WTC11 (cell line): ENCODE data around the gene ACAD9. TPM values are rescaled to one million over a fixed set of nuclear protein-coding genes. Genes with fewer than 3 reads are reported as not detected.

Source experiments
- ATAC-seq: fragments of 200-7000 bp; cut with Tn5 transposase; 2 replicates; pipeline ENCODE4 v1.10.0; 2021; ENCODE audit warnings: mild to moderate bottlenecking, moderate library complexity
- CTCF ChIA-PET: fragments of 300-600 bp; sonication (Branson Sonifier 250); formaldehyde crosslinking; loops from one replicate; lab custom pipeline; 2021; ENCODE audit warnings: antibody characterized with exemption; lab: Charles Lee
- POLR2A ChIA-PET: fragments of 350-600 bp; sonication (Branson Sonifier 250); formaldehyde crosslinking; loops from one replicate; lab custom pipeline; 2021; ENCODE audit warnings: antibody characterized with exemption; lab: Charles Lee
- DNase-seq: peaks from one replicate; pipeline ENCODE4 v3.0.0; 2021; ENCODE audit warnings: low spot score
- H3K27ac Mint-ChIP-seq: 2 replicates; pipeline ENCODE4 v1.8.0; 2021; ENCODE audit warnings: mixed read lengths
- H3K27me3 Mint-ChIP-seq: 2 replicates; pipeline ENCODE4 v1.8.0; 2021; ENCODE audit warnings: low read depth, mild to moderate bottlenecking, moderate library complexity, mixed read lengths
- H3K36me3 Mint-ChIP-seq: 2 replicates; pipeline ENCODE4 v1.8.0; 2021; ENCODE audit warnings: mixed read lengths
- H3K4me1 Mint-ChIP-seq: 2 replicates; pipeline ENCODE4 v1.8.0; 2022; ENCODE audit warnings: mixed read lengths
- H3K4me3 Mint-ChIP-seq: 2 replicates; pipeline ENCODE4 v1.8.0; 2021; ENCODE audit warnings: mild to moderate bottlenecking, moderate library complexity, mixed read lengths
- H3K9me3 Mint-ChIP-seq: 2 replicates; pipeline ENCODE4 v1.8.0; 2021; ENCODE audit warnings: mixed read lengths
- ATF1 ChIP-seq: sonication (generic); formaldehyde crosslinking; IDR thresholded peaks from 2 replicates; pipeline ENCODE4 v1.8.1; 2023; ENCODE audit warnings: mild to moderate bottlenecking, moderate library complexity, missing genetic modification reagents
- ETV6 ChIP-seq: sonication (generic); formaldehyde crosslinking; IDR thresholded peaks from 2 replicates; pipeline ENCODE4 v1.8.1; 2022; ENCODE audit warnings: mild to moderate bottlenecking, missing genetic modification reagents
- GABPB1 ChIP-seq: sonication (generic); formaldehyde crosslinking; IDR thresholded peaks from 2 replicates; pipeline ENCODE4 v1.8.1; 2023; ENCODE audit warnings: mild to moderate bottlenecking, missing genetic modification reagents
- JAZF1 ChIP-seq: fragments of 250-450 bp; sonication (Bioruptor Pico); IDR thresholded peaks from 2 replicates; pipeline ENCODE4 v1.9.0; 2021; ENCODE audit warnings: moderate library complexity, mild to moderate bottlenecking, inconsistent platforms
- NFYB ChIP-seq: sonication (generic); formaldehyde crosslinking; conservative IDR thresholded peaks from 2 replicates; pipeline ENCODE4 v1.8.0; 2022; ENCODE audit warnings: low read depth, missing genetic modification reagents
- NR1H2 ChIP-seq: sonication (generic); formaldehyde crosslinking; IDR thresholded peaks from 2 replicates; pipeline ENCODE4 v1.9.0; 2021; ENCODE audit warnings: mild to moderate bottlenecking, moderate library complexity, missing genetic modification reagents
- NR3C1 ChIP-seq: sonication (generic); formaldehyde crosslinking; conservative IDR thresholded peaks from 2 replicates; pipeline ENCODE4 v1.8.1; 2023; ENCODE audit warnings: low read depth, mild to moderate bottlenecking, missing genetic modification reagents
- SOX15 ChIP-seq: fragments of 250-450 bp; sonication (Bioruptor Pico); IDR thresholded peaks from 2 replicates; pipeline ENCODE4 v1.9.0; 2021; ENCODE audit warnings: mild to moderate bottlenecking
- ZNF219 ChIP-seq: sonication (generic); formaldehyde crosslinking; IDR thresholded peaks from 2 replicates; pipeline ENCODE4 v1.8.0; 2023; ENCODE audit warnings: missing genetic modification reagents, mild to moderate bottlenecking, borderline replicate concordance
- ZNF416 ChIP-seq: fragments of 250-450 bp; sonication (Bioruptor Pico); IDR thresholded peaks from 2 replicates; pipeline ENCODE4 v1.9.0; 2021; ENCODE audit warnings: mild to moderate bottlenecking, inconsistent platforms
- total RNA-seq: library from RNA; stranded (reverse); gene quantifications from 3 replicates; pipeline ENCODE4 v1.2.3, GENCODE V29; 2021
- TF ChIP-seq, protein P1 (sequence below): fragments of 250-450 bp; sonication (Bioruptor Pico); IDR thresholded peaks from 2 replicates; pipeline ENCODE4 v1.9.0; 2021; ENCODE audit warnings: mild to moderate bottlenecking
- TF ChIP-seq, protein P2 (sequence below): sonication (generic); formaldehyde crosslinking; conservative IDR thresholded peaks from 2 replicates; pipeline ENCODE4 v1.8.1; 2022; ENCODE audit warnings: mild to moderate bottlenecking, missing genetic modification reagents
- TF ChIP-seq, protein P3 (sequence below): fragments of 250-450 bp; sonication (Bioruptor Pico); IDR thresholded peaks from 2 replicates; pipeline ENCODE4 v1.9.0; 2021; ENCODE audit warnings: mild to moderate bottlenecking, borderline replicate concordance
- TF ChIP-seq, protein P4 (sequence below): sonication (generic); formaldehyde crosslinking; conservative IDR thresholded peaks from 2 replicates; pipeline ENCODE4 v1.8.1; 2023; ENCODE audit warnings: mild to moderate bottlenecking, low read depth, missing genetic modification reagents, moderate library complexity
- TF ChIP-seq, protein P5 (sequence below): sonication (generic); formaldehyde crosslinking; IDR thresholded peaks from 2 replicates; pipeline ENCODE4 v1.8.1; 2023; ENCODE audit warnings: mild to moderate bottlenecking, missing genetic modification reagents
- TF ChIP-seq, protein P6 (sequence below): sonication (generic); formaldehyde crosslinking; IDR thresholded peaks from 2 replicates; pipeline ENCODE4 v1.8.0; 2022; ENCODE audit warnings: mild to moderate bottlenecking, missing genetic modification reagents
- TF ChIP-seq, protein P7 (sequence below): sonication (generic); formaldehyde crosslinking; IDR thresholded peaks from 2 replicates; pipeline ENCODE4 v1.8.1; 2023; ENCODE audit warnings: mild to moderate bottlenecking, moderate library complexity, missing genetic modification reagents
- TF ChIP-seq, protein P8 (sequence below): sonication (generic); formaldehyde crosslinking; IDR thresholded peaks from 2 replicates; pipeline ENCODE4 v1.8.1; 2023; ENCODE audit warnings: mild to moderate bottlenecking, missing genetic modification reagents

Gene ACAD9
- total RNA-seq, 1 experiment from 2014 or later: 31.2 TPM

DNA sequence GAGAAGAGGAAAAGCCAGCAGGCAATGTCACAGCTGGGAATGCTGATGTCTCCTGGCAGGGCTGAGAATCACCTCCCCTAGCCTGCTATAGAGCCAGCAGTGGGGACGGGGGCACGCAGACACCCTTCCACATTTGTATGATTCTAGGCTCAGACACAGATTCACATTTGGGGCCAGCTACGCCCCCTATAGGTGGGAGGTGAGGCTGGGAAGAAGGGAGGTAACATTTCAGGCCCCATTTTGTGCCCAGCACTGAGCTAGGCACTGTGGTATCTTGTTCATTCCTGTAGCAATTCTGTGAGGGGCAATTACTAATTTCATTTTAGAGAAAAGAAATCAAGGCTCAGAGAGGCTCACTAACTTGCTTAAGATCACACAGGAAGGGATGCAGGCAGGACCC lies 15.9 kb upstream of the ACAD9 start (continued):
- TF ChIP-seq, protein P1, sequence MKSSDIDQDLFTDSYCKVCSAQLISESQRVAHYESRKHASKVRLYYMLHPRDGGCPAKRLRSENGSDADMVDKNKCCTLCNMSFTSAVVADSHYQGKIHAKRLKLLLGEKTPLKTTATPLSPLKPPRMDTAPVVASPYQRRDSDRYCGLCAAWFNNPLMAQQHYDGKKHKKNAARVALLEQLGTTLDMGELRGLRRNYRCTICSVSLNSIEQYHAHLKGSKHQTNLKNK (CRISPR knock-in tag): no peak
- TF ChIP-seq SOX15 (CRISPR knock-in tag): no peak

DNA sequence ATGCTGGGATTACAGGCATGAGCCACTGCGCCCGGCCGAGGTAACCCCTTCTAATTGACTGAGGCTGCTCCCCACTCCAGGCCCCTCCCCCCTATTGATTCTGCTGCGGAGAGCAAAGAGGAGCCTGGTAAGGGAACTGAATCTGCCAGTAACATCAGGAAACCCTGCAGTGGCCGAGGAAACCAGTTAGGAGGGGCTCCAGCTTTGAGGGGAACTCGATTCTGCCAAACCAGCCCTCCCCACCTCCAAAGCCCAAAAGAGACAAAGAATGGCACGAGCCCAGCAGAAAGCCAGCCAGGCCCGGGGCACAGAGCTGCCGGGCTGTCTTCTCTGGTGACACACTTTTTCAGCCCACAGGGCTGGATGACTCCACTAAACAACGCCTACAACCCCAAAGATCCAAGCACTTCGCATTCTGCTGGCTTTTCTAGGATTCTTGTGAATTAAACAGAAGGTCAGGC lies 15.0 kb upstream of the ACAD9 start:
- ChIA-PET POLR2A (no interaction called here), CTCF (interaction anchor here (0.6 to 1.4 kb wide), 6 partner anchors 116 to 273 kb away, joined by 3 to 7 read pairs (median 3); no protein-coding TSS in a partner anchor)
- no peak overlapping the region for H3K4me3 Mint-ChIP-seq
- H3K36me3 Mint-ChIP-seq: peaks cover 23% of the 10 kb centered on the region
- ATAC-seq: peak; percentile 49
- peaks cover 15% of the 10 kb centered on the region for H3K4me1 Mint-ChIP-seq
- TF ChIP-seq, protein P2, sequence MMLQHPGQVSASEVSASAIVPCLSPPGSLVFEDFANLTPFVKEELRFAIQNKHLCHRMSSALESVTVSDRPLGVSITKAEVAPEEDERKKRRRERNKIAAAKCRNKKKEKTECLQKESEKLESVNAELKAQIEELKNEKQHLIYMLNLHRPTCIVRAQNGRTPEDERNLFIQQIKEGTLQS (CRISPR knock-in tag): no peak
- TF ChIP-seq JAZF1 (CRISPR knock-in tag): no peak
- TF ChIP-seq SOX15 (CRISPR knock-in tag): no peak
- TF ChIP-seq, protein P3, sequence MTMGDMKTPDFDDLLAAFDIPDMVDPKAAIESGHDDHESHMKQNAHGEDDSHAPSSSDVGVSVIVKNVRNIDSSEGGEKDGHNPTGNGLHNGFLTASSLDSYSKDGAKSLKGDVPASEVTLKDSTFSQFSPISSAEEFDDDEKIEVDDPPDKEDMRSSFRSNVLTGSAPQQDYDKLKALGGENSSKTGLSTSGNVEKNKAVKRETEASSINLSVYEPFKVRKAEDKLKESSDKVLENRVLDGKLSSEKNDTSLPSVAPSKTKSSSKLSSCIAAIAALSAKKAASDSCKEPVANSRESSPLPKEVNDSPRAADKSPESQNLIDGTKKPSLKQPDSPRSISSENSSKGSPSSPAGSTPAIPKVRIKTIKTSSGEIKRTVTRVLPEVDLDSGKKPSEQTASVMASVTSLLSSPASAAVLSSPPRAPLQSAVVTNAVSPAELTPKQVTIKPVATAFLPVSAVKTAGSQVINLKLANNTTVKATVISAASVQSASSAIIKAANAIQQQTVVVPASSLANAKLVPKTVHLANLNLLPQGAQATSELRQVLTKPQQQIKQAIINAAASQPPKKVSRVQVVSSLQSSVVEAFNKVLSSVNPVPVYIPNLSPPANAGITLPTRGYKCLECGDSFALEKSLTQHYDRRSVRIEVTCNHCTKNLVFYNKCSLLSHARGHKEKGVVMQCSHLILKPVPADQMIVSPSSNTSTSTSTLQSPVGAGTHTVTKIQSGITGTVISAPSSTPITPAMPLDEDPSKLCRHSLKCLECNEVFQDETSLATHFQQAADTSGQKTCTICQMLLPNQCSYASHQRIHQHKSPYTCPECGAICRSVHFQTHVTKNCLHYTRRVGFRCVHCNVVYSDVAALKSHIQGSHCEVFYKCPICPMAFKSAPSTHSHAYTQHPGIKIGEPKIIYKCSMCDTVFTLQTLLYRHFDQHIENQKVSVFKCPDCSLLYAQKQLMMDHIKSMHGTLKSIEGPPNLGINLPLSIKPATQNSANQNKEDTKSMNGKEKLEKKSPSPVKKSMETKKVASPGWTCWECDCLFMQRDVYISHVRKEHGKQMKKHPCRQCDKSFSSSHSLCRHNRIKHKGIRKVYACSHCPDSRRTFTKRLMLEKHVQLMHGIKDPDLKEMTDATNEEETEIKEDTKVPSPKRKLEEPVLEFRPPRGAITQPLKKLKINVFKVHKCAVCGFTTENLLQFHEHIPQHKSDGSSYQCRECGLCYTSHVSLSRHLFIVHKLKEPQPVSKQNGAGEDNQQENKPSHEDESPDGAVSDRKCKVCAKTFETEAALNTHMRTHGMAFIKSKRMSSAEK (CRISPR knock-in tag): no peak
- TF ChIP-seq, protein P4, sequence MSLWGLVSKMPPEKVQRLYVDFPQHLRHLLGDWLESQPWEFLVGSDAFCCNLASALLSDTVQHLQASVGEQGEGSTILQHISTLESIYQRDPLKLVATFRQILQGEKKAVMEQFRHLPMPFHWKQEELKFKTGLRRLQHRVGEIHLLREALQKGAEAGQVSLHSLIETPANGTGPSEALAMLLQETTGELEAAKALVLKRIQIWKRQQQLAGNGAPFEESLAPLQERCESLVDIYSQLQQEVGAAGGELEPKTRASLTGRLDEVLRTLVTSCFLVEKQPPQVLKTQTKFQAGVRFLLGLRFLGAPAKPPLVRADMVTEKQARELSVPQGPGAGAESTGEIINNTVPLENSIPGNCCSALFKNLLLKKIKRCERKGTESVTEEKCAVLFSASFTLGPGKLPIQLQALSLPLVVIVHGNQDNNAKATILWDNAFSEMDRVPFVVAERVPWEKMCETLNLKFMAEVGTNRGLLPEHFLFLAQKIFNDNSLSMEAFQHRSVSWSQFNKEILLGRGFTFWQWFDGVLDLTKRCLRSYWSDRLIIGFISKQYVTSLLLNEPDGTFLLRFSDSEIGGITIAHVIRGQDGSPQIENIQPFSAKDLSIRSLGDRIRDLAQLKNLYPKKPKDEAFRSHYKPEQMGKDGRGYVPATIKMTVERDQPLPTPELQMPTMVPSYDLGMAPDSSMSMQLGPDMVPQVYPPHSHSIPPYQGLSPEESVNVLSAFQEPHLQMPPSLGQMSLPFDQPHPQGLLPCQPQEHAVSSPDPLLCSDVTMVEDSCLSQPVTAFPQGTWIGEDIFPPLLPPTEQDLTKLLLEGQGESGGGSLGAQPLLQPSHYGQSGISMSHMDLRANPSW (CRISPR knock-in tag): no peak
- TF ChIP-seq, protein P5, sequence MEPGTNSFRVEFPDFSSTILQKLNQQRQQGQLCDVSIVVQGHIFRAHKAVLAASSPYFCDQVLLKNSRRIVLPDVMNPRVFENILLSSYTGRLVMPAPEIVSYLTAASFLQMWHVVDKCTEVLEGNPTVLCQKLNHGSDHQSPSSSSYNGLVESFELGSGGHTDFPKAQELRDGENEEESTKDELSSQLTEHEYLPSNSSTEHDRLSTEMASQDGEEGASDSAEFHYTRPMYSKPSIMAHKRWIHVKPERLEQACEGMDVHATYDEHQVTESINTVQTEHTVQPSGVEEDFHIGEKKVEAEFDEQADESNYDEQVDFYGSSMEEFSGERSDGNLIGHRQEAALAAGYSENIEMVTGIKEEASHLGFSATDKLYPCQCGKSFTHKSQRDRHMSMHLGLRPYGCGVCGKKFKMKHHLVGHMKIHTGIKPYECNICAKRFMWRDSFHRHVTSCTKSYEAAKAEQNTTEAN (CRISPR knock-in tag): no peak
- TF ChIP-seq NR1H2 (CRISPR knock-in tag): no peak
- TF ChIP-seq, protein P6, sequence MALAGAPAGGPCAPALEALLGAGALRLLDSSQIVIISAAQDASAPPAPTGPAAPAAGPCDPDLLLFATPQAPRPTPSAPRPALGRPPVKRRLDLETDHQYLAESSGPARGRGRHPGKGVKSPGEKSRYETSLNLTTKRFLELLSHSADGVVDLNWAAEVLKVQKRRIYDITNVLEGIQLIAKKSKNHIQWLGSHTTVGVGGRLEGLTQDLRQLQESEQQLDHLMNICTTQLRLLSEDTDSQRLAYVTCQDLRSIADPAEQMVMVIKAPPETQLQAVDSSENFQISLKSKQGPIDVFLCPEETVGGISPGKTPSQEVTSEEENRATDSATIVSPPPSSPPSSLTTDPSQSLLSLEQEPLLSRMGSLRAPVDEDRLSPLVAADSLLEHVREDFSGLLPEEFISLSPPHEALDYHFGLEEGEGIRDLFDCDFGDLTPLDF: no peak
- TF ChIP-seq GABPB1 (CRISPR knock-in tag): no peak
- no peak for TF ChIP-seq NFYB
- TF ChIP-seq, protein P7, sequence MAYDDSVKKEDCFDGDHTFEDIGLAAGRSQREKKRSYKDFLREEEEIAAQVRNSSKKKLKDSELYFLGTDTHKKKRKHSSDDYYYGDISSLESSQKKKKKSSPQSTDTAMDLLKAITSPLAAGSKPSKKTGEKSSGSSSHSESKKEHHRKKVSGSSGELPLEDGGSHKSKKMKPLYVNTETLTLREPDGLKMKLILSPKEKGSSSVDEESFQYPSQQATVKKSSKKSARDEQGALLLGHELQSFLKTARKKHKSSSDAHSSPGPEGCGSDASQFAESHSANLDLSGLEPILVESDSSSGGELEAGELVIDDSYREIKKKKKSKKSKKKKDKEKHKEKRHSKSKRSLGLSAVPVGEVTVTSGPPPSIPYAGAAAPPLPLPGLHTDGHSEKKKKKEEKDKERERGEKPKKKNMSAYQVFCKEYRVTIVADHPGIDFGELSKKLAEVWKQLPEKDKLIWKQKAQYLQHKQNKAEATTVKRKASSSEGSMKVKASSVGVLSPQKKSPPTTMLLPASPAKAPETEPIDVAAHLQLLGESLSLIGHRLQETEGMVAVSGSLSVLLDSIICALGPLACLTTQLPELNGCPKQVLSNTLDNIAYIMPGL (CRISPR knock-in tag): no peak
- no peak for TF ChIP-seq ATF1 (CRISPR knock-in tag)
- TF ChIP-seq ZNF416: no peak
- TF ChIP-seq NR3C1 (CRISPR knock-in tag): no peak
- TF ChIP-seq ZNF219: no peak
- TF ChIP-seq, protein P8, sequence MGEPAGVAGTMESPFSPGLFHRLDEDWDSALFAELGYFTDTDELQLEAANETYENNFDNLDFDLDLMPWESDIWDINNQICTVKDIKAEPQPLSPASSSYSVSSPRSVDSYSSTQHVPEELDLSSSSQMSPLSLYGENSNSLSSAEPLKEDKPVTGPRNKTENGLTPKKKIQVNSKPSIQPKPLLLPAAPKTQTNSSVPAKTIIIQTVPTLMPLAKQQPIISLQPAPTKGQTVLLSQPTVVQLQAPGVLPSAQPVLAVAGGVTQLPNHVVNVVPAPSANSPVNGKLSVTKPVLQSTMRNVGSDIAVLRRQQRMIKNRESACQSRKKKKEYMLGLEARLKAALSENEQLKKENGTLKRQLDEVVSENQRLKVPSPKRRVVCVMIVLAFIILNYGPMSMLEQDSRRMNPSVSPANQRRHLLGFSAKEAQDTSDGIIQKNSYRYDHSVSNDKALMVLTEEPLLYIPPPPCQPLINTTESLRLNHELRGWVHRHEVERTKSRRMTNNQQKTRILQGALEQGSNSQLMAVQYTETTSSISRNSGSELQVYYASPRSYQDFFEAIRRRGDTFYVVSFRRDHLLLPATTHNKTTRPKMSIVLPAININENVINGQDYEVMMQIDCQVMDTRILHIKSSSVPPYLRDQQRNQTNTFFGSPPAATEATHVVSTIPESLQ (CRISPR knock-in tag): no peak
- no peak for TF ChIP-seq ETV6 (CRISPR knock-in tag)
- no peak for DNase-seq
- no peak overlapping the region for H3K27ac Mint-ChIP-seq
- peaks cover 30% of the 10 kb centered on the region for H3K9me3 Mint-ChIP-seq
- peaks cover 9% of the 10 kb centered on the region for H3K27me3 Mint-ChIP-seq
